Suppressor macrophage treated with lipopolysaccharide for 4 hours (primary cell): ENCODE measurements around the gene KRTAP4-12.
"Not testable (repeated sequence)": the region's sequence is repeated elsewhere in the genome, so short reads cannot be mapped to it uniquely, and the experiment has no call there.

Source experiments
- DNase-seq: peaks from one replicate; pipeline ENCODE4 v3.0.0-alpha.2; 2020

Gene KRTAP4-12

GRCh38 chr17:41084100-41084856 lies 39.7 kb downstream of the KRTAP4-12 start, which contains the start of gene KRTAP4-7:
Gene KRTAP4-7 (plus strand): TSS chr17:41084150. CDS start chr17:41084207, 57 bp downstream.
- DNase-seq: not testable (repeated sequence)

DNA sequence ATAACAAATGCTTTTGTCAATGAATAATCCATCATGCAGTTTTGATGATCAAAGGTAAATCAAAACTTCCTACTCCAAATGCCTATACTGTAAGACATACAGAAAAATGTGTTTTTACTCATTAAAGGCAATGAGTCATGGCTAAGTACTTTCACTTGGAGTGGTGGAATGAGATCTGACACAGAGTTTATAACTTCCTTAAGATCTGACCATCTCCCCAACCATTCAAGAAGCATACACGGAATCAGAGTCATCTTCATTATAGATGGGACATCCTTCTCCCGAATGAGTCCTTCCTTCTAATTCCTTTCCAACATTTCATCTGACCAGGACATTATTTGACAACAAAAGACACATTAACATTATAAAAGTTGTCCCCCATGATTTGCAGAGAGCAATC lies 40.6 kb downstream of the KRTAP4-12 start:
- not testable (repeated sequence) for DNase-seq

- no peak for DNase-seq
Observed at GRCh38 chr17:41082626-41083025, 41.4 kb downstream of the KRTAP4-12 start.

- DNase-seq: no peak
Observed at GRCh38 chr17:41076788-41077187, 47.2 kb downstream of the KRTAP4-12 start.

DNA sequence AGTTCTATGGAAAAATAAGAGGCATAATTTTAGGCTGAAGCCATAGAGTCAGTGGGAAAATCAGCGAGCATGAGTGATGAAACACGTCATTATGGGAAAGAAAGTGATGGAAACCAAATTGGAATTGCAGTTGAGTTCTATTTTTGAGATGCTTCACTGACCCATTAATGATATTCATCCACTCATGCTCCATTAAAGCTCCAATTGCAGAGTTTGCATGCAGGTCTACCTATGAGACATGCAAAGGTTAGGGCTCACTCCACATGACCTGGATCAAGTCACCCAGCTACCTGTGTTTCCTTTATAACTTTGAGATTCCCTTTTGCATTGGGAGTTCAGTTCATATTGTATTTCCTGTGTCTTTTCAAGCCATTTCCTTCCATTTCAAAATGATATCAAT lies 50.3 kb downstream of the KRTAP4-12 start:
- DNase-seq: no peak
